ENCODE measurements around the gene DTNB.

DNA sequence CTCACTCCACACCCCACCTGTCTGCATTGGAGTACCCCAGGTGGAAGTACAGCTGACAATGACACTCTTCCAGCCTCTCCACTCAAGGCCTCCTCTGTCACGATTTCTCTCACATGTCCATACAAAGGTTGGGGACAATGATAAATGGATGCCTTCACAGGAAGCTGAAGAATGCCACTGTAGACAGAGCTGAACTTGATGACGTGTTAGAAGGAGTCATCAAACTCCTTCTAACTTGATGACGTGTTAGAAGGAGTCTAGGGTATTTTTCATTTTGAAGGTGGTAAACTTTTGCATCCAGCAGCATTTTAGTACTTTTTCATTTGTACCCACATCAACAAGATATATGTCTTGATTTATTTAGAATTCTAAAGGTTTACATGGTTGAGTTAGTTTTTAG, 168.2 kb downstream of the DTNB start:
- TF ChIP-seq, protein P1, sequence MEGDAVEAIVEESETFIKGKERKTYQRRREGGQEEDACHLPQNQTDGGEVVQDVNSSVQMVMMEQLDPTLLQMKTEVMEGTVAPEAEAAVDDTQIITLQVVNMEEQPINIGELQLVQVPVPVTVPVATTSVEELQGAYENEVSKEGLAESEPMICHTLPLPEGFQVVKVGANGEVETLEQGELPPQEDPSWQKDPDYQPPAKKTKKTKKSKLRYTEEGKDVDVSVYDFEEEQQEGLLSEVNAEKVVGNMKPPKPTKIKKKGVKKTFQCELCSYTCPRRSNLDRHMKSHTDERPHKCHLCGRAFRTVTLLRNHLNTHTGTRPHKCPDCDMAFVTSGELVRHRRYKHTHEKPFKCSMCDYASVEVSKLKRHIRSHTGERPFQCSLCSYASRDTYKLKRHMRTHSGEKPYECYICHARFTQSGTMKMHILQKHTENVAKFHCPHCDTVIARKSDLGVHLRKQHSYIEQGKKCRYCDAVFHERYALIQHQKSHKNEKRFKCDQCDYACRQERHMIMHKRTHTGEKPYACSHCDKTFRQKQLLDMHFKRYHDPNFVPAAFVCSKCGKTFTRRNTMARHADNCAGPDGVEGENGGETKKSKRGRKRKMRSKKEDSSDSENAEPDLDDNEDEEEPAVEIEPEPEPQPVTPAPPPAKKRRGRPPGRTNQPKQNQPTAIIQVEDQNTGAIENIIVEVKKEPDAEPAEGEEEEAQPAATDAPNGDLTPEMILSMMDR (IDR thresholded peaks at IDR 0.05): no peak
- TF ChIP-seq POLR2A (IDR thresholded peaks at IDR 0.05; ENCODE audit: low read depth): no peak
- no peak for TF ChIP-seq POLR2AphosphoS5 (IDR thresholded peaks at IDR 0.05)
- no peak for TF ChIP-seq EP300 (IDR thresholded peaks at IDR 0.05)

Data from esophagus muscularis mucosa (tissue), 4 donors.